Right lung (tissue), 5 donors: ENCODE results near the gene ITPKB. TPM values are rescaled to one million over a fixed set of nuclear protein-coding genes. Genes with fewer than 3 reads are reported as not detected.
"Not testable (repeated sequence)": the region's sequence is repeated elsewhere in the genome, so short reads cannot be mapped to it uniquely, and the experiment has no call there.

Experiments
- DNase-seq, 2 donors: peaks; one replicate each; pipeline ENCODE4 v3.0.0-alpha.2; 2013
- polyA plus RNA-seq, 5 donors: library from polyadenylated mRNA; unstranded; fragments of 120-200 nt; gene quantifications; one replicate each; pipeline versions ENCODE4 v1.2.1 to v1.2.3, GENCODE V29; 2013; ENCODE audit warnings: inconsistent platforms in 1 of 5, low replicate concordance in 1 of 5; ENCODE audit not compliant: insufficient read length in 5 of 5, insufficient read depth in 1 of 5

ITPKB gene
- polyA plus RNA-seq, 5 donors: 23.8 to 33.0 (median 27.3) TPM

DNA sequence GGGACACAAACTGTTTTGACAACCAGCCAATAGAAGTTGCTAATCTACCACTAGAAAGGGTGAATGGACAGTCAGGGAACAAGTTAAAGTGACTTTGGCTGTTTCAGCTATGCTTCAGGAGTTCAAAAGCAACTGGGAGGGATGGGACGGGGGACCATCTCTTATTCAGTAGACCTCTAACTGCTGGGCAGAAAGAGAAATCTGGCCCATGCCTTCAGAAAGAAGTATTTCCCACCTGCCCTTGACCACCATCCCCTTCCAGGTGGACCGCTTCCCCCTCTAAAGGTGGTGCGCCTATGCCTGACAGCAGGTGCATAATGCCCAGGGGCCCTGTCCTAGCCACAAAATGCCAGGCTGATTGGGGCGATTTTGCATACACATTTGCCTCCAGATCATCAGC is 5.2 kb downstream of the ITPKB start:
- no peak for DNase-seq

DNA sequence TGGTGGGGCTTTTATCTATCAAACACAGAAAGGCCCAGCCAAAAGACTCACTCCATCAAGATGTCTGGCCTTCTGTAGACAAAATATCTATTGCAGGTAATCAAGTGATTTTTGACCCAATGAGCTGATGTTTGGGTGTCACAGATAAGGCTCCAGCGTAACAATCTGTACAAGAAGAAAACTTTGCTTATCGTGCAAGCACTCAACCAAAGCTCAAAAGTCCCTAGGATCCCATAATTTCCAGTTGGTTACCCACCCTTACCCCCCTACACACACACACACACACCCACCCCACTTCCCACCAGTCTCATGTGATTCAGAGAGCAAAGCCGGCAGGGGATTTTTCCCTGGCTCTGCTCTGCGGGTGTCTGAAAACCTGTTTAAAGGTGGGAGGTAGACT is 5.8 kb downstream of the ITPKB start:
- DNase-seq: no peak

DNA sequence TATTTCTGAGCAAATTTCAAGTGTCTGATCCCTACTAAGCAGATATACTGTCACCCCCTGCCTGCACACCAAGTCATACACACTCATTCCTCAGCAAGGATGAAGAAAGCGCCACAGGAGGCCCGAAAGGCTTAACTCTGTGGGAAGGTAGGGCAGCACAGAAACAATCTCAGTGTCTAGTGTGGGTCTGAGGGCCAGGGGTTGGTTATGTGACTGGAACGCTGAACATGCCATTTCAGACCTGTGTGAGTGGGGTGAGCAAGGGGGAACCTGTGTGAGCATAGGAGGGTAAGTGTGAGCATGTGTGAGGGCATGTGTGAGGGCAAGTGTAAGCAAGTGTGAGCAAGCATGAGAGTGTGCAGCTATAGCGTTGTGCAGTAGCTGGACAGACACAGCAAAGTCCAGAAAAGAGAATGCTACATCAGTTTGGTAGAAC is 6.2 kb downstream of the ITPKB start:
- DNase-seq: no peak

DNA sequence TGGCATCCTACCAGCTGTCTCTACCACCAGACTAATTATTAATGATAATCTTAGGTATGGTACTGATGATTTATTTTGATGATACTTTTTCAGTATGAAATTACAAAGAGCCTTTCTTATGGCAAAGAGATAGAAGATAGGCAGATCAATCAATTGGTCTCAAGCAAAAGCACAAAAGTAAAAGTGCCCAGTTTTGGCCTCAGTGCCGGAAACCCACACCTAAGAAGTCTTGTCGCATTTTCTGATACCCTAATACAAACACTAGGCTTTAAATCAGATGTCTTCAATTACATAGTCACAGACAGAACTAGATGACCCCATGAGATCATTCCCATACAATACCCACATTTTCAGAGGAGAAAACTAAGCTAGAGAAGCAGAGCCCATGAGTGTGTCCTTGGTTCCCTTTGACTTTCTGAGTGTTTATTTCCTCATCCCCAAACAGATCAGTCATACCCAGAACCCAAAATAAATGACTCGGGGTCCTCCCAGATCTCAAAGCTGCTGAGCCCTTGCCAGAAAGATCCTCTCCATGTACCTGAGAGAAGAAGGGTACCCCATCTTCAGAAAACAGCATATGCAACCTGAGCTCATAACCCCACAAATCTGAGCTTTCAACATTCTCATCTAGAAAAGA is 7.7 kb downstream of the ITPKB start:
- DNase-seq: no peak

DNA sequence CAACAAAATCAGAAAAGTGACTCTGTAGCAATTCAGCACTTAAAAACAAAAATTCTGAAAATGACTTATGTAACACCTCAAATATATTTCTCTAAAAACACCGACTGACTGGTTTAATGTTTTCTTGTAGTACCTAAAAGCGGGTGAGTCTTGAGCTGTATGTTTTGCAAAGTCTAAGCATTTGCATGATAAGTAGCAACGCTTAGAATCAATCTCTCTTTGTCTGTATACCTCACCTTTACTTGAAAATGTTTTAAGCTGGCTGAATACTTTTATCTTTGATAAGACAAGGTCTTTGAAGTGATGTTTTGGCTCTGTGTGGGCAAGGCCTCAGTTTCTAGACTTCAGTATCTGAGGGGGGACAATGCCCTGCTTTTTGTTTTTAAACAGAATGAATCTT is 8.2 kb downstream of the ITPKB start:
- no peak for DNase-seq

DNA sequence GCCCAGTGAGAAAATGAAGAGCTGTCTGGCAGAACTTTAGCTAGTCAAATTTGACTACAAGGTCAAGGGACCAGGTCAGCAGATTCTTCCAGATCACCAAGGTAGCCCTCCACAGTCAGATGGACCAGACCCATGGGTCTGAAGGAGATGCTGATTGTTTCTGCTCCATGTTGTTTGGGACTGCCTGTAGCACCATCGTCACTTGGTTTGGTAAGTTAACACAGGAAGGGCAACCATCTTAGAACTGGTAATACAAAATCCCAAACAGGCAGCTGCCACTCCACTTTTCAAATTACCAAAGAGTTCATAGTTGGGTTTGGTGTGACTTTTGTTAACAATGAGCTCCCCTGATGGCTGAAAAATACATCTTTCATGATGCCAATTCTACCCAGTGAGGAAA is 9.0 kb downstream of the ITPKB start:
- DNase-seq: no peak

DNA sequence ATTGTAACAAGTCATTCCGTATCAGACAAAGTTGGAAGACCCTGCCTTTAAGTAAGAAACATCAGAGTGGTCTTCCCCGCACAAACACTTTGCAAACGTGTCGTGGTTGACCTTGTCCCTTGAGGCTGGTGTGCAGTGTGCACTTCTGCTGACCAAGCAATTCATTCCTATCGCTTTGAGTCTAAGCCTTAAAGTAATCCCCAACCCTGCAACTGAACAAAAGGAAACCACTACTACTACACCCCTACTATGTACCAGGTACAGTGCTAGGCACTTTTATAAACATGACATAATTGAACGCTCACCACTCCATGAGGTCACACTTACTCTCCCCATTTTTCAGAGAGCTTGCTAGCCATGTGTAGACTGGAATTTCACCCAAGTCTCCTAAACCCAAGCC is 10.6 kb downstream of the ITPKB start:
- no peak for DNase-seq

DNA sequence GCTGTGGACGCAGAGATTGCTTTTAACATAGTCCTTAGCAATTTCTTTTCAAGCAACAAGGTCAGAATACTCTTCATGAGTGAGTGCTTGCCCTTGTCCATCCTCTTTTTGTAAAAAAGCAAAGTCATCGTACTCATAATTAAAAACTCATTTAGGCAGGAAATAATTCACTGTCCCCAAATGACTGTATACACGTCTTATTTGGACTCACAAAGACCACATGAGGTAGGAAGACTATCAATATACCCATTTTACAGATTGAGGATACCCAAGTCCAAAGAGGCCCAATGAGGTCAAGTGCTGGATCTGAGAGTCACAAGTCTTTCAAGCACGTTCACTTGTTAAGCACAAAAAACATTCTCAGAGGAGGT is 13.2 kb downstream of the ITPKB start:
- no peak for DNase-seq

DNA sequence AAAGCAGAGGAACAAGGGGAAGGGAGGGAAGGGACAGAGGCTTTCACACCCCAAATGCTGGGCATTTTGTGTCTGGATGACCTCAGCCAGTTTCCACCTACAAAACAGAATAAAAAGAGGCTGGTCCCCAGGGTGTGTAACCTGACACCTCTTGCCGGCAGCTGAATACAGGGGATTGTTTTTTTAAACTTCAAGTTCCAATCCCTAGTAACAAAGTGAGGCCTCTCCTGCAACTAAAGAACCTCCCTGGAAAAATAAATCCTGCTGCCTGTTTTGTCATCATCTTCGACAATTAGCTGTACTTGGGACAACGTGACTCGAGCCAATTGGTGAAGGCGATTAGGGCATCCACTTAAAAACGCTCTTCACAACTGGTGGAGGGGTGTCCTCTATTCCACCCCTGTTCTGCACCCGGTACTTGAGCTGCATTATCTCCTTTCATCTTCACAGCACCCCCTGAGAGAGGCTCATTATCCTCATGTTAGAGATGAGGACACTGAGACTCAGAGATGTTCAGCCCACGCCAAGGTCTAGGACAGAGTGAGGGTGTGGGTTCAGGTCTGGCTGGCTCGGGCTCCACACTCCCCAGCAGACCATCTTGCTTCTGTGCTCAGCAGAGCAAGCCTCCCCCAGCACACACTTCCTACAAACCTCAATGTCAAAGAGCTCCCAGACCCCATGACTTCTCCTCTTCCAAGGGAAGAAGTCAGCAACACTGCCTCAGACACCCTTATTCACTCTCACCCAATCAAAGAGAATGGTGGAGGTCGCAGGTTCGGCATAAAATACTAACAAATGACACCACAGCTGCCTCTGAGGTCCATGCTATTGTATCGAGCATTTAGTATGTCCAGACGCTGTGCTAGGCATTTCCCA is 15.2 kb downstream of the ITPKB start:
- no peak for DNase-seq

DNA sequence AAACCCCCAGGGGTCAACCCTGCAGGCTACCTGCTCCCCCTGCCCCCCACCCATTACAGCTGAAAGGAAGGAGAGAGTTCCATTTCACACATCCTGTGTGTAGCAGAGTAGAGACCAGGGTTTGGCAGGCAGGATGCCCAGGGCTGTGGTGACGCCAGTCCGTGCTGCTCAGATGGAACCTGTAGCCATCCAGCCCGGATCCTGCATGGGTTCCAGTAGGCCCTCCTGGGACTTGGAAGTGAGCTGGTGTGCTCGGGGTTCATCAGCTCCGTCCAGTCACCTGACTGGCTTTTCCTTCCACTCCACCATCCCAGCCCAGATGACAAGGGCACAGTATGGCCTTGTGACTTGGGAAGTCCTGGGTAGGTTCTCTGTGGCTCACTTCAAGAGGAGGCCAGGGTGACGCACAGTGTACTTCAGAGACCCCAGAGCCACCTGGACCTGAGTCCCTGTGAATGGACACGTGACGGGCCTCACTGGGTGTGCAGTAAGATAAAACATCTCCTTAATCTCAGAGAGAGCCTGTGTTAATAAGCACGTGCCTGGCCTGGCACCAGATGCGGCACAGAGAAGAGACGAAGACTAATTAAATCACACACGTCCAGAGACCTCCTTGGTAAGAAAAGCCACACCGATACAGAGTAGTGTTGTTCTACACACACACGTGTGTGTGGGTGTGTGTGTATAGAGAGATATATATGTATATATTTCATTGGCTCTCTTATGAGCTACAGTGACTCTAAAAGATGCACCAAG is 16.0 kb downstream of the ITPKB start:
- no peak for DNase-seq

DNA sequence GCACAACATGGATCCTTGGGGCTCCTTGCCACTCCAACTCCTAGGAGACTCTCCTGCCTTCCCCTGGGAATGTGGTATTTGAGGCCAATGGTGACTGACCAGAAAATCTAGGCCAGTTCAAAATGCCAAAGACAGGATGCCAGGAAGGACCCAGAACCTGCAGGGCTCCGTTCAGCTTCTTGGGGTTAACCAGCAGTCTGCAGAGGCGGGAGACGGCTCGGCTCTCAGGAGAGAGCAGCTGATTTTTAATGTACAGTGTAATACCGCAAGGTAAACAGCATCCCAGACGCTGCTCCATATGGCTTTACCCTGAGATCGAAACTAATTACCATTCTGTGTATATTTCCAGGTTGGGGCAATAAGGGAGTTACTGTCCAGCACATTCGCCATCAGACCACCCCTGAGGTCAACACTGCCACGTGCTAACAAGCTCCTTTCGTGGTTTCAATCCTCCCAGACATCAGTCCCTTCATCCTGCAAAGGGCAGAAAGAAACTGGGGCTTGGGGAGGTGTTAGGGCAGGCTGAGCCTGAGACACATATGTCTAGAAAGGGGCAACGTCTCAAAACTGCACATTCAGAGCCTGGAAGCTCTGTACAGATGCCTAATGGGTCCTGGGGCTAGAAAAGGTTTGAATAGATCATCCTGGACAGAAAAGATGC is 16.7 kb downstream of the ITPKB start:
- no peak for DNase-seq

DNA sequence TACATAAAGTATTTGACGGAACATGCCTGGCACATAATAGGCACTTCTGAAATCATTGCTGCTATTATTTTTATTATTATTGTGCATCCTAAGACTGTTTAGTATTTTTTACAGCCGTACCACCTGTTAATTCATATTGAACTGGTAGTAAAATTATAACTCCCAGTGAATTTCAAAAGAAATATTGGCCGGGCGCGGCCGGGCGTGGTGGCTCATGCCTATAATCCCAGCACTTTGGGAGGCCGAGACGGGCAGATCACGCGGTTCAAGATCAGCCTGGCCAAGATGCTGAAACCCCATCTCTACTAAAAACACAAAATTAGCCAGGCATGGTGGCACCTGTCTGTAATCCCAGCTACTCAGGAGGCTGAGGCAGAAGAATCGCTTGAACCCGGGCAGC is 18.5 kb downstream of the ITPKB start:
- DNase-seq: not testable (repeated sequence)

DNA sequence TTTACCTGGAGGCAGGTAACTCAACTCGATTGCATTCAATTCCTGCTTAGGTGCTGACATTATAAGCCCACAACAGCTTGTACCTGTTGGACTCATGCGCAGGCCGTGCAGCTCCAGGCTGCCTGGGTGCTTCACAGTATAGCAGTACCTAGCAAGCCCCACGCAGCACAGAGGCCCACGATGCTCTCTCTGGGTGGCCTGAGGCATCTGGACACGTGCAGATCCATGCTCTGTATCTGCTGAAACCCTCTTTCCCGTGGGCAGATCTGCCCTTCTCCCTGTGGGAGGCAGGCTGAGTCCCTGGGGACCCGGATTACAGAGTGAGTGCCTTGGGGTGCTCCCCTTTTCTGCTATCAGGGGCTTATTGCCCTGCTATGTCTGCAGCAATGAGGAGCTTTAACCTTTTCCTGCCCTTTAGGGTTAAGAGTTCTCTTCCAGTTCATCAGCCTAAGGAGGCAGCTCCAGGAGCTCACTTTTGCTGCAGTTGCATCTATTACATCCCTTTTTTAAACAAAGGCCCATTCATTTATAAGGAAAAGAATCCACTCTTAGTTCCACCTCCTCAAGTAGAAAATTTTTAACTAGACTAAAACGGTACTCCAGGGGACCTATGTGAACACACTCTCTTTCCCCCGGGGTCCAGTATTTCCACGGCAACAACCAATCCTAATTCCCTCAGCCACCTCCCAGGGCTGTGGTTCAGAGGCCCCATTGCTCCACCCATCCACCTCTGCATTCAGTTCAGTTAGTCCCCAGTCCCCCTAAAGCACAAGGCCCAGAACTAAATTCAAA is 19.3 kb downstream of the ITPKB start:
- DNase-seq: no peak

DNA sequence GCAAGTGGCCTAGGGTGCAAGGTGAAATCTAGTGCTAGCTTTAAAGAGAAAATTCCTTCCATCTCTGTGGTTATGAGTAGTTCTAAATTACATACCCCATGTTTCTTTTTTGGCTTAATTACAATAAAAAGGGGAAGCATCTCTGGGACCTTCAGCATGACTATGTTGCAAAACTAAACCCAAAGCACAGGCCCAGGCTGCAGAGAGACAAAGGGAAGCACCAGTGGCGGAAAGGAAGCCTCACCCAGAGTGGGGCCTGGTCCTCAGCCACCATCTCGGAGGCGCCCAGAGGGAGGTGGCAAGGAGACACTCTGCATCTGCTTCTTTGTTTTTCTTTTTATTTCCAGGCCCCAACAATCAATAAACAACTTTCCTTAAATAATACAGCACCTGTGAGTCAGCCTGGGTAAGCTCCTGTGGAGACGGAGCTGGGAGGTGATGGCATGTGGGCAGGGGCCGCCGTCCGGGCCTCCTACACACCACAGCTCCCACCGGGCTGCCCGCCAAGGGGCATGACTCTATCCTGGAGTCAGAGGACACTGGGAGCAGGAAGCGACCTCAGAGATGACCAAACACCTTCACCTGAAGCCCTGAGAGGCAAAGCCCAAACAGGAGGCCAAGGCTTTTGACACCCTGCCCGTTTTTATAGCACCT is 21.7 kb downstream of the ITPKB start:
- no peak for DNase-seq

DNA sequence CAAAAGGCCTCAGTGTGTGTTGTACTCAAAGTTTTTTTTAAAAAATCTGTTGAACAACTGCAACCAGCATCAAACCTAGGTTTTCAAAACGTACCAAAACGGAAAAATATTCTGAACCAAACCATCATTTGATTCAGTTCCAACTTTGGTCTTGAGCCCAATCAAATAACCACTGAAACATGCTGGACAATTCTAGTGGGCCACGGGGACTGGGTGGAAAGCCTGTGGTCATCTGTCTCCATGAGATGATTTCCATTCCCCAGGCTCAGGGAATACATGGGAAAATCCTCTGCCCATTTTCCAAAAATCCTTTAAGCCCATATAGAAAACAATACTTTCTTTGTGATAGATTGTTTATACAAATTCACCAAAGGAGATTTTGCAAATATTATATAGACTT is 22.5 kb downstream of the ITPKB start:
- no peak for DNase-seq

DNA sequence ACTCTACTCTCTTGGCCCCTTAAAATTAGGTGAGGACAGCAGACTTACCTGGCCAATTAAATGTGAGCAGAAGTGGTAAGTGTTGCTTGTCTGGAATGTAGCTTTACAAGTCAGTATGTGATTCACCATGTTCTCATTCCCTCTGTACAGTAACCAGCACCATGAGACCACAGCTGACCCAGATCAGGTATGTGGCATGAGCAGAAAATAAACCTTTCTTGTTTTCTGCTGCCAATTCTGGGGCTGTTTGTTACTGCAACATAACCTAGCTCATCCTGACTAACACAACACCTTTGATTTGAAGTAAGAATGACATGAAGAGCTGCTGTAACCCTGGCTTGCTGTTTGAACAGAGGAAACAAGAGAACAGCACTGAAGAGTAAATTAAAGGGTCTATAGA is 24.9 kb downstream of the ITPKB start:
- no peak for DNase-seq

DNA sequence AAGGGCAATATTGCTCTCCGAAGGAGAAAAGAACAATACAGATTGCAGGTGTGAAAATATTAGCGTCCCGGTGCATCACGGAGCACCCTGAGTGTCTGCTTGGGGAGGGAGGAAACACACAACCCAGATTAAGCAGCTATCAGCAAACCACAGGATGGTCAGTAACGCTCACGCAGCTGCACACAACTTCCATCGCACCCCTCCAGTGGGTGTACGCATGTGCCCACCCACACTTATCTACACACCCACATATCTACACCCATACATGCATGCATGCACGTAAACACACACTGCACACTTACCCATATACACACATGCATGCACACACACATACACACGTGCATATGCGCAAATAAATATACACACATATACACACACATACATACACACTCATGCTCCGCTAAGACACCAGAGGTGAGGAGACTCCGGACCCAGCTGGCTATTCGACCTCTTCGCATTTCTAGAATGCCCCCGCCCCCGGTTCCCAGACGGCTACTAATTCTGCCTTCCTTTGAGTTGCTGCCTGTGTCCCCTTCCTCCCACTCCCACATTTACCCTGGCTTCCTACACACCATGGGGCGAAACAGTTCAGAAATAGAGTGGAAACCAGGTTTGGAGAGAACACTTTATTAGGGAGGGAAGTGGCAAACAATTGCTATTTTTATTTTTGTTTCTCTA is 26.2 kb downstream of the ITPKB start:
- DNase-seq: no peak

DNA sequence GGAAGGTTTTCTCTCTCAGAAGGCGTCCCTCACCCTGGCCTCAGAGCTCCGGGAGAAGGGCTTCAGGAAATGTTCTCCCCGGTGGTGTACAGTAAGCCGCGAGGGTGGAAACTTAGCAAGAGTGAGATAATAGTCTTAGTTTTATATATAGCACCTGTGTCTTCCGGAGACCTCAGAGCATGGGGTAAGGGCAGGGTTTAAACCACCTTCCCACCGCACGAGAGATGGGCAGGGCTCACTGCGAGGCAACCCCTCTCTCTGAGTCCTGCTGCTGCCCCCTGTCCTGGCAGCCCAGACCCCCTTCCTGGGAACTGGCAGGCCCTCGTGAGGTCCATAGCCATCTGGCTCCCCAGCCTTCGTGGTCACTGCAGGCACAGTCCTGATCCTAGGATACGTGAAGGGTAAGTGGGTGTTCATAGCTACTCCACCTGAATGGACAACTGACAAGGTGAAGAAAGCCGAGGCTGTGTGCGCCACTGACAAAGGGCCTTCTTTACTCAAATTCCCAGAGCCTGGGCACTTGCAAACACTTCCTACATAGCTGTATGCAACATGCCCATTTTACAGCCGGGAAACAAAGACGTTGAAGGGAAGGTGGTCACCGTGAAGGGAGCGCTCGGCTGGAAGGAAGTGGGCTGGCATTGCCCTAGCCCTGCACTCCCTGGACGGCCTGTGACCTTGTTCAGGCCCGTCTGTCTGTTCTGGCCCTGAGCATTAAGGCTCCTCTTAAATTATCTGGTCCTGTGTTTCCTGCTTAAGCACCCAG is 26.9 kb downstream of the ITPKB start:
- DNase-seq: no peak

DNA sequence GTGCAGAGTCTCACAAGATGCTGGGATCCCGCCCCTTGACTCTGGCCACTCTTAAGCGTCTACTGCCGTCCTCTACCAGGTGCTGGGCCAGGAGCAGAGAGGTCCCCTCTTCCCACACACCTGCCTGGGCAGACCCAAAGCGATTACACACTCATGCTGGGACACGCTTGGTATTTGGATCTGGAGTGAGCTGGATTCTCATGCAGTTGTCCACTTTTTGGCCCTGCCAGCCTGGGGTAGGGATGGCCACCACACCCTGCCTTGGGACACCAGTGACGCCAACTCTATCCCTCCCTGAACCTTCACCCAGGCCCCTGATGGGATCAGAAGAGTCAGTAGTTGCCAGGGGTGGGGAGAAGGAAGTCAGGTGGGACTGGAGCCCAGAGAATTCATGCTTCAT is 28.6 kb downstream of the ITPKB start:
- DNase-seq: no peak
